B cell (primary cell): ENCODE measurements around the gene SEMA4D. TPM values are rescaled to one million over a fixed set of nuclear protein-coding genes. Genes with fewer than 3 reads are reported as not detected.

ENCODE experiments used
- ATAC-seq: fragments of 200-7000 bp; cut with Tn5 transposase; one replicate; pipeline ENCODE4 v1.10.0; 2021; ENCODE audit warnings: low read depth, mild to moderate bottlenecking, moderate number of reproducible peaks, moderate library complexity
- CTCF ChIA-PET: fragments of 350-600 bp; sonication (Branson Sonifier 250); formaldehyde crosslinking; loops from one replicate; lab custom pipeline; 2021; ENCODE audit warnings: antibody characterized with exemption, inconsistent platforms; lab: Charles Lee
- POLR2A ChIA-PET: fragments of 350-600 bp; sonication (Branson Sonifier 250); formaldehyde crosslinking; loops from one replicate; lab custom pipeline; 2021; ENCODE audit warnings: antibody characterized with exemption; lab: Charles Lee
- DNase-seq: peaks from one replicate; pipeline ENCODE4 v3.0.0; 2013
- H2AFZ ChIP-seq: 2 replicates; pipeline ENCODE4 v1.6.1; 2012; ENCODE audit warnings: mild to moderate bottlenecking, low read depth, low read length; ENCODE audit not compliant: insufficient read depth, poor library complexity, severe bottlenecking
- H3K27ac ChIP-seq, 2 donors: 1 replicate in 1 of 2; 2 replicates in 1 of 2; pipeline ENCODE4 v1.5.1; 2012 to 2013; ENCODE audit warnings: low read length in 2 of 2, mild to moderate bottlenecking in 2 of 2, moderate library complexity in 1 of 2
- H3K27me3 ChIP-seq, 4 experiments: fragments of 200-600 bp in 1 of 4; sonication (generic) in 1 of 4; replicated peaks in 1 of 4; 1 replicate in 2 of 4; 2 replicates in 2 of 4; pipeline versions ENCODE4 v1.6.1 to v1.7.0; 2013 to 2016; ENCODE audit warnings: low read length in 3 of 4, mild to moderate bottlenecking in 2 of 4, mixed read lengths in 1 of 4, moderate library complexity in 1 of 4; ENCODE audit not compliant: insufficient read depth in 4 of 4, control insufficient read depth in 3 of 4; ENCODE audit errors: control extremely low read depth in 1 of 4
- H3K36me3 ChIP-seq, 2 experiments: replicated peaks in 1 of 2; 1 replicate in 1 of 2; 2 replicates in 1 of 2; pipeline versions ENCODE4 v1.6.1 to v1.7.1; 2013; ENCODE audit warnings: low read length in 1 of 2; ENCODE audit not compliant: insufficient read depth in 2 of 2, control insufficient read depth in 1 of 2; ENCODE audit errors: control extremely low read depth in 1 of 2, extremely low read depth in 1 of 2
- H3K4me1 ChIP-seq, 2 donors: fragments of 200-600 bp in 1 of 2; sonication (generic) in 1 of 2; 1 replicate in 1 of 2; 2 replicates in 1 of 2; pipeline versions ENCODE4 v1.5.1 to v1.6.1; 2013 to 2017; ENCODE audit warnings: low read length in 2 of 2; ENCODE audit not compliant: control insufficient read depth in 2 of 2, insufficient read depth in 2 of 2
- H3K4me2 ChIP-seq: replicated peaks from 2 replicates; pipeline ENCODE3; 2012; ENCODE audit warnings: mild to moderate bottlenecking, low read depth, low read length; ENCODE audit not compliant: poor library complexity, severe bottlenecking
- H3K4me3 ChIP-seq, 5 experiments: fragments of 200-600 bp in 1 of 5; sonication (generic) in 1 of 5; 1 replicate in 3 of 5; 2 replicates in 2 of 5; pipeline versions ENCODE4 v1.5.1 to v1.7.0; 2011 to 2016; ENCODE audit warnings: low read length in 4 of 5, mild to moderate bottlenecking in 4 of 5, low read depth in 2 of 5, control low read depth in 1 of 5, moderate library complexity in 1 of 5; ENCODE audit not compliant: insufficient read depth in 1 of 5; ENCODE audit errors: control extremely low read depth in 1 of 5, extremely low read depth in 1 of 5
- H3K79me2 ChIP-seq: fragments of 200-600 bp; sonication (generic); one replicate; pipeline ENCODE4 v1.6.0; 2016; ENCODE audit warnings: low read length; ENCODE audit not compliant: control insufficient read depth, insufficient read depth
- H3K9ac ChIP-seq: fragments of 200-600 bp; sonication (generic); 2 replicates; pipeline ENCODE4 v1.6.1; 2017; ENCODE audit warnings: mild to moderate bottlenecking, low read length, moderate library complexity
- H3K9me3 ChIP-seq, 3 donors: one replicate each; pipeline versions ENCODE4 v1.6.1 to v1.7.1; 2013; ENCODE audit warnings: low read length in 2 of 3; ENCODE audit not compliant: control insufficient read depth in 2 of 3, insufficient read depth in 1 of 3; ENCODE audit errors: control extremely low read depth in 1 of 3
- H4K20me1 ChIP-seq: 2 replicates; pipeline ENCODE4 v1.6.0; 2012; ENCODE audit warnings: mild to moderate bottlenecking, low read length; ENCODE audit not compliant: insufficient read depth, control insufficient read depth, poor library complexity, severe bottlenecking
- H3K27ac Mint-ChIP-seq: one replicate; pipeline ENCODE4 v1.8.0; 2021; ENCODE audit warnings: mixed read lengths
- H3K27me3 Mint-ChIP-seq: one replicate; pipeline ENCODE4 v1.8.0; 2021; ENCODE audit warnings: mixed read lengths
- H3K4me1 Mint-ChIP-seq: one replicate; pipeline ENCODE4 v1.8.0; 2021; ENCODE audit warnings: mixed read lengths
- H3K4me3 Mint-ChIP-seq: one replicate; pipeline ENCODE4 v1.8.0; 2021; ENCODE audit warnings: mixed read lengths
- H3K9me3 Mint-ChIP-seq: one replicate; pipeline ENCODE4 v1.8.0; 2022; ENCODE audit warnings: mixed read lengths; ENCODE audit not compliant: insufficient read depth
- CTCF ChIP-seq: fragments of 200-600 bp; IDR thresholded peaks from one replicate; pipeline ENCODE4 v1.8.0; 2022; ENCODE audit warnings: antibody characterized with exemption, mild to moderate bottlenecking
- EZH2 ChIP-seq: IDR thresholded peaks from 2 replicates; pipeline ENCODE4 v1.6.1; 2012; ENCODE audit warnings: borderline replicate concordance, low read depth, mild to moderate bottlenecking, moderate library complexity, low read length; ENCODE audit not compliant: insufficient read depth, poor library complexity, severe bottlenecking
- WGBS: methylation state at CpG from one replicate; pipeline ENCODE4 v1.1.5; 2013; ENCODE audit warnings: missing lambda C conversion rate; ENCODE audit not compliant: insufficient coverage; 5-methylcytosine and 5-hydroxymethylcytosine counted together
- intact Hi-C: fragments of 100-400 bp; cut with micrococcal nuclease; formaldehyde crosslinking; loops from one replicate; pipeline ENCODE4 v1.10.0; 2022
- polyA plus RNA-seq: library from polyadenylated mRNA; depleted of rRNA; stranded (reverse); fragments of >200 nt; gene quantifications from 2 replicates; pipeline ENCODE4 v1.2.3, GENCODE V29; 2012
- total RNA-seq, 2 donors: library from RNA; stranded (reverse); fragments of 120-200 nt in 1 of 2; gene quantifications; 1 replicate in 1 of 2; 2 replicates in 1 of 2; pipeline versions ENCODE4 v1.2.3 to v1.2.4, GENCODE V29; 2013 to 2022

SEMA4D gene
- total and polyA plus RNA-seq, 2 donors (not counting 1 experiment from before 2014, with no cell fraction given): 53.6 to 231 TPM

- H3K27me3 Mint-ChIP-seq: no peaks in the 10 kb centered on the region
- 84% methylated on average over 12 of the region's 13 CpGs for WGBS
These were observed 64.9 kb downstream of the SEMA4D start for GRCh38 chr9:89432986-89433530.

More at GRCh38 chr9:89432986-89433530, 64.9 kb downstream of the SEMA4D start:
- H3K4me1 Mint-ChIP-seq: peaks cover 85% of the 10 kb centered on the region
- peaks cover 0 to 31% of the 10 kb centered on the region in 2 experiments for H3K36me3 ChIP-seq
- ChIA-PET CTCF (no interaction called here), POLR2A (no interaction called here)
- H3K4me1 ChIP-seq: peaks cover 82 to 98% of the 10 kb centered on the region in 2 donors
- no peak overlapping the region for H3K4me3 ChIP-seq
- H4K20me1 ChIP-seq: peaks cover 97% of the 10 kb centered on the region
- TF ChIP-seq CTCF (no peak), EZH2 (no peak)
- intact Hi-C loops: no loop called here
- H3K27ac Mint-ChIP-seq: peak overlapping the region; percentile 60
- DNase-seq (no peak), ATAC-seq (no peak)
- H3K9ac ChIP-seq: no peak overlapping the region
- H3K9me3 Mint-ChIP-seq: no peaks in the 10 kb centered on the region
- H3K79me2 ChIP-seq: peaks cover 100% of the 10 kb centered on the region
- no peaks in the 10 kb centered on the region for H3K9me3 ChIP-seq
- H3K4me2 ChIP-seq: peak overlapping the region; percentile 54
- no peak overlapping the region for H3K27ac ChIP-seq
- no peak overlapping the region for H2AFZ ChIP-seq
- H3K27me3 ChIP-seq: no peaks in the 10 kb centered on the region
- H3K4me3 Mint-ChIP-seq: no peak overlapping the region
